Fibroblast of lung (primary cell): Measurements from ENCODE around the gene CTSE. TPM values are rescaled to one million over a fixed set of nuclear protein-coding genes. Genes with fewer than 3 reads are reported as not detected.

Experiments
- DNase-seq, 2 donors: peaks; one replicate each; pipeline versions ENCODE4 v3.0.0 to v3.0.0-alpha.2; 2010; ENCODE audit warnings: low read depth in 2 of 2
- H2AFZ ChIP-seq: 2 replicates; pipeline ENCODE4 v1.5.1; 2012; ENCODE audit warnings: low read length, control low read depth, inconsistent platforms
- H3K27ac ChIP-seq: 2 replicates; pipeline ENCODE4 v1.5.1; 2011; ENCODE audit warnings: low read length, control low read depth; ENCODE audit not compliant: insufficient read depth
- H3K27me3 ChIP-seq: 2 replicates; pipeline ENCODE4 v1.5.1; 2011; ENCODE audit warnings: mild to moderate bottlenecking, low read length; ENCODE audit not compliant: control insufficient read depth, insufficient read depth
- H3K36me3 ChIP-seq: 2 replicates; pipeline ENCODE4 v1.5.1; 2011; ENCODE audit warnings: low read length; ENCODE audit not compliant: control insufficient read depth, insufficient read depth
- H3K4me1 ChIP-seq: 2 replicates; pipeline ENCODE4 v1.5.1; 2011; ENCODE audit warnings: low read length; ENCODE audit not compliant: control insufficient read depth, insufficient read depth; ENCODE audit errors: extremely low read depth
- H3K4me2 ChIP-seq: 2 replicates; pipeline ENCODE4 v1.5.1; 2011; ENCODE audit warnings: low read length, control low read depth; ENCODE audit not compliant: insufficient read depth; ENCODE audit errors: extremely low read depth
- H3K4me3 ChIP-seq, 4 experiments: fragments of 200-600 bp in 1 of 4; sonication (generic) in 1 of 4; replicated peaks in 1 of 4; 2 replicates each; pipeline ENCODE4 v1.5.1; 2011 to 2016; ENCODE audit warnings: low read length in 4 of 4, low read depth in 3 of 4, mild to moderate bottlenecking in 3 of 4, control low read depth in 2 of 4, inconsistent platforms in 1 of 4, mixed read lengths in 1 of 4; ENCODE audit not compliant: insufficient read depth in 1 of 4; ENCODE audit errors: control extremely low read depth in 1 of 4
- H3K79me2 ChIP-seq: 2 replicates; pipeline ENCODE4 v1.5.1; 2012; ENCODE audit warnings: mild to moderate bottlenecking, low read length, inconsistent platforms; ENCODE audit not compliant: control insufficient read depth, insufficient read depth
- H3K9ac ChIP-seq: 2 replicates; pipeline ENCODE4 v1.5.1; 2011; ENCODE audit warnings: mild to moderate bottlenecking, low read length, control low read depth; ENCODE audit not compliant: insufficient read depth
- H3K9me3 ChIP-seq: 2 replicates; pipeline ENCODE4 v1.5.1; 2012; ENCODE audit warnings: low read depth, low read length; ENCODE audit not compliant: control insufficient read depth, insufficient read depth
- H4K20me1 ChIP-seq: 2 replicates; pipeline ENCODE4 v1.5.1; 2011; ENCODE audit warnings: low read length; ENCODE audit not compliant: control insufficient read depth, insufficient read depth; ENCODE audit errors: extremely low read depth
- CTCF ChIP-seq, 2 donors: IDR thresholded peaks in 1 of 2; conservative IDR thresholded peaks in 1 of 2; 1 replicate in 1 of 2; 2 replicates in 1 of 2; pipeline ENCODE4 v1.5.1; 2011 to 2012; ENCODE audit warnings: low read length in 2 of 2, control low read depth in 1 of 2, inconsistent platforms in 1 of 2, low read depth in 1 of 2, mild to moderate bottlenecking in 1 of 2
- EZH2 ChIP-seq: IDR thresholded peaks from 2 replicates; pipeline ENCODE4 v1.5.1; 2012; ENCODE audit warnings: low read length, control low read depth, mild to moderate bottlenecking; ENCODE audit errors: missing control alignments
- polyA plus RNA-seq, 2 donors: library from polyadenylated mRNA; depleted of rRNA in 1 of 2; stranded (reverse) in 1 of 2; unstranded in 1 of 2; fragments of >200 nt; gene quantifications; 2 replicates each; pipeline ENCODE4 v1.2.1, GENCODE V29; 2011 to 2012; ENCODE audit warnings: missing spikeins in 1 of 2
- total RNA-seq: library from RNA; depleted of rRNA; stranded (reverse); fragments of >200 nt; gene quantifications from 2 replicates; pipeline ENCODE4 v1.2.1, GENCODE V29; 2014

The CTSE gene
- total and polyA plus RNA-seq, 2 donors (not counting 1 experiment from before 2014, with no cell fraction given), result not detected

- peaks cover 3% of the 10 kb centered on the region for H3K27me3 ChIP-seq
- no peak overlapping the region for H3K9ac ChIP-seq
- no peak overlapping the region for H3K4me3 ChIP-seq
- H4K20me1 ChIP-seq, result no peaks in the 10 kb centered on the region
- no peaks in the 10 kb centered on the region for H3K79me2 ChIP-seq
- H2AFZ ChIP-seq, result no peak overlapping the region
- H3K9me3 ChIP-seq, result no peaks in the 10 kb centered on the region
- TF ChIP-seq EZH2 (no peak), CTCF (conservative IDR thresholded peaks at IDR 0.05 in 1 of 2, IDR thresholded peaks at IDR 0.05 in 1 of 2; ENCODE audit: low read depth in 1 of 2, low read length in 2 of 2) (no peak)
- no peaks in the 10 kb centered on the region for H3K36me3 ChIP-seq
- no peak overlapping the region for H3K27ac ChIP-seq
- peak; percentile 12 to 51 for DNase-seq
- no peaks in the 10 kb centered on the region for H3K4me1 ChIP-seq
- no peak overlapping the region for H3K4me2 ChIP-seq
Observed at GRCh38 chr1:205961991-205962820, 61.5 kb downstream of the CTSE start.

- TF ChIP-seq EZH2 (no peak), CTCF (conservative IDR thresholded peaks at IDR 0.05 in 1 of 2, IDR thresholded peaks at IDR 0.05 in 1 of 2; ENCODE audit: low read depth in 1 of 2, low read length in 2 of 2) (no peak)
- H3K4me1 ChIP-seq, result no peaks in the 10 kb centered on the region
- no peaks in the 10 kb centered on the region for H3K9me3 ChIP-seq
- no peak overlapping the region for H3K27ac ChIP-seq
- H3K36me3 ChIP-seq, result no peaks in the 10 kb centered on the region
- H2AFZ ChIP-seq, result no peak overlapping the region
- no peak for DNase-seq
- H3K9ac ChIP-seq, result no peak overlapping the region
- no peak overlapping the region for H3K4me2 ChIP-seq
- H3K4me3 ChIP-seq, result no peak overlapping the region
- H4K20me1 ChIP-seq, result no peaks in the 10 kb centered on the region
- H3K27me3 ChIP-seq, result peaks cover 9% of the 10 kb centered on the region
- no peaks in the 10 kb centered on the region for H3K79me2 ChIP-seq
Observed at GRCh38 chr1:205961405-205961804, 62.3 kb downstream of the CTSE start.

DNA sequence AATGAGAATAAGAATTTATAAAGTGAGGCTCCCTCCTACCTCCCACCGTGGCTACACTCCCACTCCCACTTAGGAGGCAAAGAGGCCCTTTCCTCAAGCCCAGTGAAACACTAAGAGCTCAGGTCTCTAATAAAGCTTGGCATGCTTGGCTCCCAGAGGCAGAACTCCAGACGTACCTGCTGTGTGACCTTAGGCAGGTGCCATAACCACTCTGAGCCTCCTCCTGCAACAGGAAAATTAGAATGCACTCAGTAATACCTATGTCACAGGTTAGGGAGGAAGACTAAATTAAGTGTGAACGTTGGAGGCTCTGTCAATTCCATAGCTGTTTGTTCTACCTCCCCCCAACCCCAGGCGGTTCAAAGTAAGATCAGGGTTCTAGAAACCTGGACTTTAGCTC lies 63.9 kb downstream of the CTSE start:
- H3K4me1 ChIP-seq, result no peaks in the 10 kb centered on the region
- no peak overlapping the region for H3K4me3 ChIP-seq
- peaks cover 15% of the 10 kb centered on the region for H3K27me3 ChIP-seq
- no peak overlapping the region for H3K9ac ChIP-seq
- no peak overlapping the region for H3K27ac ChIP-seq
- no peak overlapping the region for H2AFZ ChIP-seq
- no peaks in the 10 kb centered on the region for H4K20me1 ChIP-seq
- H3K4me2 ChIP-seq, result no peak overlapping the region
- TF ChIP-seq EZH2 (no peak), CTCF (conservative IDR thresholded peaks at IDR 0.05 in 1 of 2, IDR thresholded peaks at IDR 0.05 in 1 of 2; ENCODE audit: low read depth in 1 of 2, low read length in 2 of 2) (no peak)
- no peaks in the 10 kb centered on the region for H3K9me3 ChIP-seq
- no peak for DNase-seq
- H3K79me2 ChIP-seq, result no peaks in the 10 kb centered on the region
- no peaks in the 10 kb centered on the region for H3K36me3 ChIP-seq

Other genes starting within 250 kb of the CTSE start
- 26.2 and 35.2 TPM in 2 replicates for gene RAB29, start 248.4 kb downstream of the CTSE start, total RNA-seq
- 31.5 and 34.5 TPM in 2 replicates for gene RAB29, start 248.4 kb downstream of the CTSE start, polyA plus RNA-seq
- gene SLC41A1, start 210.7 kb downstream of the CTSE start, total RNA-seq, result 14.6 and 24.6 TPM in 2 replicates
- 28.5 and 28.9 TPM in 2 replicates for gene SLC41A1, start 210.7 kb downstream of the CTSE start, polyA plus RNA-seq
- gene PM20D1, start 173.8 kb downstream of the CTSE start, total RNA-seq, result not detected in 2 replicates
- 0.02 TPM in 1 of 2 replicates, not detected in the other for gene PM20D1, start 173.8 kb downstream of the CTSE start, polyA plus RNA-seq
- not detected in 2 replicates for gene SLC26A9, start 80.4 kb downstream of the CTSE start, total RNA-seq
- not detected in 2 replicates for gene SLC26A9, start 80.4 kb downstream of the CTSE start, polyA plus RNA-seq
- gene RAB7B, start 20.5 kb downstream of the CTSE start, total RNA-seq, result 5.4 and 9.1 TPM in 2 replicates
- gene RAB7B, start 20.5 kb downstream of the CTSE start, polyA plus RNA-seq, result 15.5 and 20.1 TPM in 2 replicates
- not detected in 2 replicates for gene RHEX, start 29.3 kb upstream of the CTSE start, total RNA-seq
- gene RHEX, start 29.3 kb upstream of the CTSE start, polyA plus RNA-seq, result not detected in 2 replicates
- gene AVPR1B, start 93.5 kb upstream of the CTSE start, total RNA-seq, result not detected in 2 replicates
- not detected in 2 replicates for gene AVPR1B, start 93.5 kb upstream of the CTSE start, polyA plus RNA-seq
- 1.8 and 4.5 TPM in 2 replicates for gene FAM72A, start 178.9 kb upstream of the CTSE start, total RNA-seq
- gene FAM72A, start 178.9 kb upstream of the CTSE start, polyA plus RNA-seq, result 1.5 and 4.5 TPM in 2 replicates
- gene SRGAP2, start 179.6 kb upstream of the CTSE start, total RNA-seq, result 47.3 and 51.9 TPM in 2 replicates
- gene SRGAP2, start 179.6 kb upstream of the CTSE start, polyA plus RNA-seq, result 14.3 and 17.7 TPM in 2 replicates